ENCODE data around the gene ATN1. TPM values are rescaled to one million over a fixed set of nuclear protein-coding genes. Genes with fewer than 3 reads are reported as not detected.
"Not testable (repeated sequence)": the region's sequence is repeated elsewhere in the genome, so short reads cannot be mapped to it uniquely, and the experiment has no call there.

Gene ATN1, protein sequence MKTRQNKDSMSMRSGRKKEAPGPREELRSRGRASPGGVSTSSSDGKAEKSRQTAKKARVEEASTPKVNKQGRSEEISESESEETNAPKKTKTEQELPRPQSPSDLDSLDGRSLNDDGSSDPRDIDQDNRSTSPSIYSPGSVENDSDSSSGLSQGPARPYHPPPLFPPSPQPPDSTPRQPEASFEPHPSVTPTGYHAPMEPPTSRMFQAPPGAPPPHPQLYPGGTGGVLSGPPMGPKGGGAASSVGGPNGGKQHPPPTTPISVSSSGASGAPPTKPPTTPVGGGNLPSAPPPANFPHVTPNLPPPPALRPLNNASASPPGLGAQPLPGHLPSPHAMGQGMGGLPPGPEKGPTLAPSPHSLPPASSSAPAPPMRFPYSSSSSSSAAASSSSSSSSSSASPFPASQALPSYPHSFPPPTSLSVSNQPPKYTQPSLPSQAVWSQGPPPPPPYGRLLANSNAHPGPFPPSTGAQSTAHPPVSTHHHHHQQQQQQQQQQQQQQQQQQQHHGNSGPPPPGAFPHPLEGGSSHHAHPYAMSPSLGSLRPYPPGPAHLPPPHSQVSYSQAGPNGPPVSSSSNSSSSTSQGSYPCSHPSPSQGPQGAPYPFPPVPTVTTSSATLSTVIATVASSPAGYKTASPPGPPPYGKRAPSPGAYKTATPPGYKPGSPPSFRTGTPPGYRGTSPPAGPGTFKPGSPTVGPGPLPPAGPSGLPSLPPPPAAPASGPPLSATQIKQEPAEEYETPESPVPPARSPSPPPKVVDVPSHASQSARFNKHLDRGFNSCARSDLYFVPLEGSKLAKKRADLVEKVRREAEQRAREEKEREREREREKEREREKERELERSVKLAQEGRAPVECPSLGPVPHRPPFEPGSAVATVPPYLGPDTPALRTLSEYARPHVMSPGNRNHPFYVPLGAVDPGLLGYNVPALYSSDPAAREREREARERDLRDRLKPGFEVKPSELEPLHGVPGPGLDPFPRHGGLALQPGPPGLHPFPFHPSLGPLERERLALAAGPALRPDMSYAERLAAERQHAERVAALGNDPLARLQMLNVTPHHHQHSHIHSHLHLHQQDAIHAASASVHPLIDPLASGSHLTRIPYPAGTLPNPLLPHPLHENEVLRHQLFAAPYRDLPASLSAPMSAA (N-terminal part only)
- polyA plus RNA-seq: 66.6 TPM
- long read RNA-seq, donor 1, partial matches to known transcripts: 7 of 9 reads
- long read RNA-seq, donor 1, other reads (novel, unspliced or antisense): 0 of 9 reads
- long read RNA-seq, donor 2, full-length matches to known transcripts: 4 of 54 reads
- long read RNA-seq, donor 2, partial matches to known transcripts: 50 of 54 reads
- long read RNA-seq, donor 2, other reads (novel, unspliced or antisense): 0 of 54 reads
- long read RNA-seq, donor 3: 0 reads
- long read RNA-seq, donor 4, partial matches to known transcripts: 0 of 1 reads
- long read RNA-seq, donor 4, other reads (novel, unspliced or antisense): 0 of 1 reads
- long read RNA-seq, donor 5, full-length matches to known transcripts: 3 of 20 reads
- long read RNA-seq, donor 5, partial matches to known transcripts: 17 of 20 reads
- long read RNA-seq, donor 5, other reads (novel, unspliced or antisense): 0 of 20 reads
- long read RNA-seq, donor 6, partial matches to known transcripts: 51 of 54 reads
- long read RNA-seq, donor 6, other reads (novel, unspliced or antisense): 0 of 54 reads
- long read RNA-seq, donor 7, partial matches to known transcripts: 71 of 74 reads
- long read RNA-seq, donor 7, other reads (novel, unspliced or antisense): 0 of 74 reads
- long read RNA-seq, donor 8, partial matches to known transcripts: 58 of 59 reads
- long read RNA-seq, donor 8, other reads (novel, unspliced or antisense): 0 of 59 reads
- long read RNA-seq, donor 9, partial matches to known transcripts: 28 of 29 reads
- long read RNA-seq, donor 9, other reads (novel, unspliced or antisense): 0 of 29 reads
- long read RNA-seq, donor 10, partial matches to known transcripts: 57 of 60 reads
- long read RNA-seq, donor 10, other reads (novel, unspliced or antisense): 0 of 60 reads
- long read RNA-seq, donor 11, partial matches to known transcripts: 27 of 27 reads
- long read RNA-seq, donor 11, other reads (novel, unspliced or antisense): 0 of 27 reads

DNA sequence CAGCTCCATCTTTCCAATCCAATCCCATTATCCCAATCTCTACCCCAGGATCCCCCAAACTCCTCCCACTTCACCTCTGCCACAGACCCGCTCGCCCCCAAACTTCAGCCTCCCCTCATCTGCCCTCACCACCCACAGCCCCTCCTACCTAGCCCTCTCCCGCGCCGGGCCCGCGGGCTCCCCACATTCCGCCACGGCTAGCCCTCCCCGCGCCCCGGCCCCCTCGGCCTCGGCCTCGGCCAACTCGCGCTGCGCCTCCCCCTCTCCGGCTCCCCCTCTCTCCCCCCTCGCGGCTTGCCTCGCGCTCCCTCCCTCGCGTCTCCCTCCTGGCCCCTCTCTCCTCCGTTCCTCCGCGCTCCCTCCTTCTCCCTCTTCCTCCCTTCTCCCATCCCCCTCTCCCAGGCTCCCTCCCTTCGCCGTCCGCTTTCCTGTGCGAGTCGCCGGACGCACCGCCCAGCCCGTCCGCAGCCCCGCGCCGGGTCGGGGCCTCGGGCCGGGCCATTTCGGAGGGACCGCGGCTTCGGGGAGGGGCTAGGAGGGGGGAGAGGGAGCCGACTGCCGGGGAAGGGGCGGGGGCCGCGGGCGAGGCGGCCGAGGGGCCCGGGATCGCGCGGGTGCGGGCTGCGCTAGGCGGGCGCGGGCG is at the start of gene ATN1:
ATN1 (plus strand) TSS at position 581 of the 643 bp plus-strand sequence. CDS start 6,043 bp downstream, outside the sequence.
- Histone ChIP-seq H3K4me1 (ENCODE audit: control insufficient read depth, insufficient read depth, low read length) (peaks cover 43% of the 10 kb centered on the region), H3K36me3 (ENCODE audit: control insufficient read depth, insufficient read depth, low read length) (no peaks in the 10 kb centered on the region), H3K27ac (ENCODE audit: low read length) (peak within 1 kb of the TSS; percentile 84), H3K4me3 (ENCODE audit: low read length) (peak within 1 kb of the TSS; percentile 89), H3K27me3 (ENCODE audit: control insufficient read depth, insufficient read depth, low read length) (no peaks in the 10 kb centered on the region), H3K9me3 (ENCODE audit: control insufficient read depth, low read depth, low read length) (no peaks in the 10 kb centered on the region)
- DNase-seq: peak; percentile 74 to 85
- no CpG with 5 or more reads among the region's 66 CpGs for WGBS (ENCODE audit: insufficient coverage, low lambda C conversion rate)

DNA sequence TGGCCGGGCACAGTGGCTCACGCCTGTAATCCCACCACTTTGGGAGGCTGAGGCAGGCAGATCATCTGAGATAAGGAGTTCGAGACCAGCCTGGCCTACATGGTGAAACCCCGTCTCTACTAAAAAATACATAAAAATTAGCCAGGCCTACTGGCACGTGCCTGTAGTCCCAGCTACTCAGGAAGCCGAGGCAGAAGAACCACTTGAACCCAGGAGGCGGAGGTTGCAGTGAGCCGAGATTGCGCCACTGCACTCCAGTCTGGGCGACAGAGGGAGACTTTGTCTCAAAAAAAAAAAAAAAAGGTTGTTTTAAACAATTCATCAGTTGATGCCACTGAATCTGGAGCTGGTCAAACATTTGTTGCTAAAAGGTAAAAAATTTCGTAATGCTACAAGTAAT is 47.9 kb upstream of the ATN1 start:
- peaks cover 14% of the 10 kb centered on the region for H3K36me3 ChIP-seq (ENCODE audit: control insufficient read depth, insufficient read depth, low read length)
- WGBS (ENCODE audit: insufficient coverage, low lambda C conversion rate): no CpG with 5 or more reads among the region's 11 CpGs
- not testable (repeated sequence) for H3K9me3 ChIP-seq (ENCODE audit: control insufficient read depth, low read depth, low read length); H3K4me1 ChIP-seq (ENCODE audit: control insufficient read depth, insufficient read depth, low read length); DNase-seq; H3K27me3 ChIP-seq (ENCODE audit: control insufficient read depth, insufficient read depth, low read length); H3K27ac ChIP-seq (ENCODE audit: low read length); H3K4me3 ChIP-seq (ENCODE audit: low read length)

DNA sequence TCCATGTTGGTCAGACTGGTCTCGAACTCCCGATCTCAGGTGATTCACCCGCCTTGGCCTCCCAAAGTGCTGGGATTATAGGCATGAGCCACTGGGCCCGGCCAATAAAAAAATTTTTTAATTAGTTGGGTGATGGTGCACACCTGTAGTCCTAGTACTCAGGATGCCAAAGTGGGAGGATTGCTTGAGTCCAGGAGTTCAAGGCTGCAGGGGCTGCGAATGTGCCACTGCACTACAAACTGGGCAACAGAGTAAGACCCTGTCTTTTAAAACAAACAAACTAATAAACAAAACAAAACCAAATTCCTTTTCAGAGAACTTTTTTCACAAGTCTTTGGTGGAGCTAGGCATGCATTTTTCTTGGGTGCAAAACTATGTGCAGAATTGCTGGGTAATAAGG is 44.5 kb upstream of the ATN1 start:
- no peak overlapping the region for H3K27ac ChIP-seq (ENCODE audit: low read length)
- H3K4me3 ChIP-seq (ENCODE audit: low read length): no peak overlapping the region
- H3K36me3 ChIP-seq (ENCODE audit: control insufficient read depth, insufficient read depth, low read length): peaks cover 12% of the 10 kb centered on the region
- H3K9me3 ChIP-seq (ENCODE audit: control insufficient read depth, low read depth, low read length): no peaks in the 10 kb centered on the region
- WGBS (ENCODE audit: insufficient coverage, low lambda C conversion rate): 100% methylated on average over 1 of the region's 5 CpGs
- H3K4me1 ChIP-seq (ENCODE audit: control insufficient read depth, insufficient read depth, low read length): peaks cover 22% of the 10 kb centered on the region
- no peaks in the 10 kb centered on the region for H3K27me3 ChIP-seq (ENCODE audit: control insufficient read depth, insufficient read depth, low read length)
- no peak for DNase-seq

DNA sequence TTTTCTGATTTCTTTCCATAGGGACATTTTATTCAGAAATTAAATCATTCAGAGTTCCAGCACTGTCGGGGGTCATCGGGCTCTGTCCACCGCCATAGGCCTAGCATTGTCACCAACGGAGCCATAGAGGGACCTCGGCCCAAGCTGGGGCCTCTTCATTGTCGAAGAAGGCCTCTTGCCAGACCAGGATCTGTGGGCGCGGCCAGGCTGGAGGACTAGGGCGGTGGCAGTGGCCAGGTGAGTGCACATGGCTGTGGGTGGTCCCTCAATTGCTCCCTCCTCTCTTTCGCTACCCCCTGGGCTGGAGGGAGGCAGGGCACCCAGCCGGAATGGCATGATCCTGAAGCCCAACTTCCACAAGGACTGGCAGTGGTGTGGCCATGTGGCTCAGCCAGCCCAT is 44.1 kb upstream of the ATN1 start:
- Histone ChIP-seq H3K36me3 (ENCODE audit: control insufficient read depth, insufficient read depth, low read length) (peaks cover 12% of the 10 kb centered on the region), H3K27ac (ENCODE audit: low read length) (no peak overlapping the region), H3K9me3 (ENCODE audit: control insufficient read depth, low read depth, low read length) (no peaks in the 10 kb centered on the region), H3K4me1 (ENCODE audit: control insufficient read depth, insufficient read depth, low read length) (peaks cover 22% of the 10 kb centered on the region), H3K27me3 (ENCODE audit: control insufficient read depth, insufficient read depth, low read length) (no peaks in the 10 kb centered on the region), H3K4me3 (ENCODE audit: low read length) (no peak overlapping the region)
- DNase-seq: no peak
- no CpG with 5 or more reads among the region's 11 CpGs for WGBS (ENCODE audit: insufficient coverage, low lambda C conversion rate)

DNA sequence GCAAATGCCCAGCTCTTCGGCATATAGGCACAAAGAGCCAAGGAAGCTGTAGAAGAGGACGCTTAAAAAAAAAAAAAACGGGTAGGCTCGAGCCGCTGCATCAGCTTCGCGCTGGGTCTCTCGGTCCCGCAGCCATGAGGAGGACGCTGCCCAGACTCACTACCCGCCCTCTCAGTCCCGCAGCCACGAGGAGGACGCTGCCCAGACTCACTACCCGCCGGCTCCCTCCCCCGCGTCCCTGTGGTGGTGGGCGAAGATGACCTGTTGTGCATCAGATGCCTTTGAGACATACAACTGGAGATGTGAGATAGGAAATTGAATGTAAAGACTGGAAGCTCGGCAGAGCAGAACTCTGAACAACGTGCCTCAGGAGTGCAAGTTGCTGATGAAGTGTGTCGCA is 43.2 kb upstream of the ATN1 start:
- Histone ChIP-seq H3K9me3 (ENCODE audit: control insufficient read depth, low read depth, low read length) (no peaks in the 10 kb centered on the region), H3K27ac (ENCODE audit: low read length) (no peak overlapping the region), H3K27me3 (ENCODE audit: control insufficient read depth, insufficient read depth, low read length) (no peaks in the 10 kb centered on the region), H3K4me3 (ENCODE audit: low read length) (no peak overlapping the region), H3K4me1 (ENCODE audit: control insufficient read depth, insufficient read depth, low read length) (peaks cover 22% of the 10 kb centered on the region), H3K36me3 (ENCODE audit: control insufficient read depth, insufficient read depth, low read length) (peaks cover 12% of the 10 kb centered on the region)
- 100% methylated on average over 1 of the region's 22 CpGs for WGBS (ENCODE audit: insufficient coverage, low lambda C conversion rate)
- no peak for DNase-seq

DNA sequence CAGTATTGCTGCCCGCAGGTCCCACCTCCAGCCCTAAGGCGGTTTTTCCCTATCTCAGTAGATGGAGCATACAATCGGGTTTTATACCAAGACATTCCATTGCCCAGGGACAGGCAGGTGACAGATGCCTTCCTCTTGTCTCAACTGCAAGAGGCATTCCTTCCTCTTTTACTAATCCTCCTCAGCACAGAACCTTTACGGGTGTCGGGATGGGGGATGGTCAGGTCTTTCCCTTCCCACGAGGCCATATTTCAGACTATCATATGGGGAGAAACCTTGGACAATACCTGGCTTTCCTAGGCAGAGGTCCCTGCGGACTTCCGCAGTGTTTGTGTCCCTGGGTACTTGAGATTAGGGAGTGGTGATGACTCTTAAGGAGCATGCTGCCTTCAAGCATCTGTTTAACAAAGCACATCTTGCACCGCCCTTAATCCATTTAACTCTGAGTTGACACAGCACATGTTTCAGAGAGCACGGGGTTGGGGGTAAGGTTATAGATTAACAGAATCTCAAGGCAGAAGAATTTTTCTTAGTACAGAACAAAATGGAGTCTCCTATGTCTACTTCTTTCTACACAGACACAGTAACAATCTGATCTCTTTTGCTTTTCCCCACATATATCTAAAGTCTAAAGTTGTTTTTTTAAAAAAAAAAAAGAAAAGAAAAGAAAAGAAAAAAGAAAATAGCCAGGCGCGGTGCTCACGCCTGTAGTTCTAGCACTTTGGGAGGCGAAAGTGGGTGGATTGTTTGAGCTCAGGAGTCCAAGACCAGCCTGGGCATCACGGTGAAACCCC is 41.4 kb upstream of the ATN1 start:
- H3K27ac ChIP-seq (ENCODE audit: low read length): peak overlapping the region; percentile 88

DNA sequence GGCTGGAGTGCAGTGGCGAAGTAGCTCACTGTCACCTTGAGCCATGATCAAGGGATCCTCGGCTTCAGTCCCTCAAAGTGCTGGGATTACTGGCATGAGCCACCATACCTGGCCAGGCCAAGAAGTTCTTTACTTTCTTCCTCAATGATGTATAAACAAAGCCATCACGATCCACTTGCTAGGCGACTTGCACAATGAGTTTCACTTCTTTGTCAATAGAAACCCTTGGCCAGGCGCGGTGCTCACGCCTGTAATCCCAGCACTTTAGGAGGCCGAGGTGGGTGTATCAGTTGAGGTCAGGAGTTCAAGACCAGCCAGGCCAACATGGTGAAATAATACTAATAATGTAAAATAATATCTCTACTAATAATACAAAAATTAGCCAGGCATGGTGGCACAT is 40.3 kb upstream of the ATN1 start:
- no CpG with 5 or more reads among the region's 8 CpGs for WGBS (ENCODE audit: insufficient coverage, low lambda C conversion rate)
- H3K4me3 ChIP-seq (ENCODE audit: low read length): no peak overlapping the region
- H3K4me1 ChIP-seq (ENCODE audit: control insufficient read depth, insufficient read depth, low read length): peaks cover 25% of the 10 kb centered on the region
- no peaks in the 10 kb centered on the region for H3K27me3 ChIP-seq (ENCODE audit: control insufficient read depth, insufficient read depth, low read length)
- H3K27ac ChIP-seq (ENCODE audit: low read length): peak overlapping the region; percentile 88
- no peaks in the 10 kb centered on the region for H3K9me3 ChIP-seq (ENCODE audit: control insufficient read depth, low read depth, low read length)
- H3K36me3 ChIP-seq (ENCODE audit: control insufficient read depth, insufficient read depth, low read length): peaks cover 12% of the 10 kb centered on the region
- peak; percentile 49 to 79 for DNase-seq

More for the DNA sequence above, 41.4 kb upstream of the ATN1 start:
- H3K27me3 ChIP-seq (ENCODE audit: control insufficient read depth, insufficient read depth, low read length); H3K9me3 ChIP-seq (ENCODE audit: control insufficient read depth, low read depth, low read length); DNase-seq; H3K4me3 ChIP-seq (ENCODE audit: low read length): not testable (repeated sequence)
- peaks cover 21% of the 10 kb centered on the region for H3K4me1 ChIP-seq (ENCODE audit: control insufficient read depth, insufficient read depth, low read length)
- peaks cover 12% of the 10 kb centered on the region for H3K36me3 ChIP-seq (ENCODE audit: control insufficient read depth, insufficient read depth, low read length)
- no CpG with 5 or more reads among the region's 15 CpGs for WGBS (ENCODE audit: insufficient coverage, low lambda C conversion rate)

DNA sequence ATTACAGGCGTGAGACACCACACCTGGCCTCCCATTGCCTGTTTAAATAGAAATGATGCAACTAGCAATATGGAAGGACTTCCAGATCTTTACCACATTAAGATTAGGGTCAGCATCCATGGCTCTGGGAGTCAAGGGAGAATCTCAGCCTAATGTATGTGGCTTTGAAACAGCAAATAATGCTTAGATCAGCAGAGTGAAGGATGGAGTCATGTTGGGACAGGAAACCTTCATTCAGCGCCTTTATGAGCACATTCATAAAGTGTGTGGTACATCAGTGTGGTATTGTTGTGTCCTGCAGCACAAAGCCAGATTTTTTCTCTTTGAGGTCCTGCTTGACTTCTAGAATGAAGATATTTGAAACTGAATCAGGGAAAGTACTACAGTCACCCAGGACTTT is 39.4 kb upstream of the ATN1 start:
- Histone ChIP-seq H3K27me3 (ENCODE audit: control insufficient read depth, insufficient read depth, low read length) (no peaks in the 10 kb centered on the region), H3K36me3 (ENCODE audit: control insufficient read depth, insufficient read depth, low read length) (peaks cover 12% of the 10 kb centered on the region), H3K9me3 (ENCODE audit: control insufficient read depth, low read depth, low read length) (no peaks in the 10 kb centered on the region), H3K4me1 (ENCODE audit: control insufficient read depth, insufficient read depth, low read length) (peaks cover 25% of the 10 kb centered on the region), H3K4me3 (ENCODE audit: low read length) (no peak overlapping the region), H3K27ac (ENCODE audit: low read length) (no peak overlapping the region)
- DNase-seq: no peak
- WGBS (ENCODE audit: insufficient coverage, low lambda C conversion rate): no CpG with 5 or more reads among the region's 2 CpGs
